CD8-positive, alpha-beta memory T cell (primary cell): ENCODE results near the gene TMEM132C. TPM values are rescaled to one million over a fixed set of nuclear protein-coding genes. Genes with fewer than 3 reads are reported as not detected.
A peak's percentile ranks its signal among the peaks of the same experiment; 100 is the strongest.

Source experiments
- CTCF ChIA-PET: fragments of 350-600 bp; sonication (Branson Sonifier 250); formaldehyde crosslinking; loops from one replicate; lab custom pipeline; 2021; ENCODE audit warnings: antibody characterized with exemption; lab: Charles Lee
- POLR2A ChIA-PET: fragments of 350-600 bp; sonication (Branson Sonifier 250); formaldehyde crosslinking; loops from one replicate; lab custom pipeline; 2021; ENCODE audit warnings: antibody characterized with exemption; lab: Charles Lee
- DNase-seq, 5 donors: peaks; one replicate each; pipeline versions ENCODE4 v3.0.0 to v3.0.0-alpha.2; 2020 to 2022; ENCODE audit warnings: mixed read lengths in 1 of 5
- H3K27ac ChIP-seq: one replicate; pipeline ENCODE4 v1.7.0; 2013; ENCODE audit warnings: low read depth, mild to moderate bottlenecking, low read length, moderate library complexity
- H3K27me3 ChIP-seq: 2 replicates; pipeline ENCODE4 v1.7.0; 2013; ENCODE audit warnings: low read length, mild to moderate bottlenecking; ENCODE audit not compliant: insufficient read depth, poor library complexity, severe bottlenecking
- H3K36me3 ChIP-seq: 2 replicates; pipeline ENCODE4 v1.7.0; 2013; ENCODE audit warnings: mild to moderate bottlenecking, low read length, moderate library complexity; ENCODE audit not compliant: insufficient read depth
- H3K4me1 ChIP-seq: 2 replicates; pipeline ENCODE4 v1.7.0; 2013; ENCODE audit warnings: mild to moderate bottlenecking, low read length, moderate library complexity; ENCODE audit not compliant: insufficient read depth
- H3K4me3 ChIP-seq: 2 replicates; pipeline ENCODE4 v1.7.0; 2013; ENCODE audit warnings: mild to moderate bottlenecking, low read length
- H3K9me3 ChIP-seq: 2 replicates; pipeline ENCODE4 v1.7.0; 2013; ENCODE audit warnings: mild to moderate bottlenecking, low read length
- H3K27ac Mint-ChIP-seq, 8 donors: one replicate each; pipeline ENCODE4 v1.8.0; 2020 to 2021; ENCODE audit warnings: mixed read lengths in 8 of 8, mild to moderate bottlenecking in 6 of 8, inconsistent platforms in 3 of 8, moderate library complexity in 3 of 8
- H3K27me3 Mint-ChIP-seq, 2 donors: one replicate each; pipeline ENCODE4 v1.8.0; 2020 to 2021; ENCODE audit warnings: mixed read lengths in 2 of 2, mild to moderate bottlenecking in 1 of 2, moderate library complexity in 1 of 2
- H3K36me3 Mint-ChIP-seq, 3 donors: one replicate each; pipeline ENCODE4 v1.8.0; 2020 to 2021; ENCODE audit warnings: mixed read lengths in 3 of 3, inconsistent platforms in 1 of 3, mild to moderate bottlenecking in 1 of 3
- H3K4me1 Mint-ChIP-seq, 3 donors: one replicate each; pipeline ENCODE4 v1.8.0; 2020 to 2021; ENCODE audit warnings: mixed read lengths in 3 of 3, inconsistent platforms in 1 of 3, mild to moderate bottlenecking in 1 of 3
- H3K4me3 Mint-ChIP-seq, 7 donors: one replicate each; pipeline ENCODE4 v1.8.0; 2020 to 2021; ENCODE audit warnings: mixed read lengths in 7 of 7, mild to moderate bottlenecking in 6 of 7, moderate library complexity in 4 of 7, inconsistent platforms in 2 of 7
- H3K9me3 Mint-ChIP-seq, 5 donors: one replicate each; pipeline ENCODE4 v1.8.0; 2020 to 2022; ENCODE audit warnings: mixed read lengths in 5 of 5, mild to moderate bottlenecking in 3 of 5, moderate library complexity in 2 of 5, inconsistent platforms in 1 of 5
- polyA plus RNA-seq: library from polyadenylated mRNA; unstranded; fragments of 300-500 nt; fragmentation: Illumina TruSeq; gene quantifications from one replicate; pipeline ENCODE4 v1.2.3, GENCODE V29; 2021
- total RNA-seq, 2 experiments: library from RNA; stranded (reverse); gene quantifications; one replicate each; pipeline ENCODE4 v1.2.3, GENCODE V29; 2021

Gene TMEM132C
- total and polyA plus RNA-seq, 3 experiments from 2014 or later: not detected

- ChIA-PET CTCF (no interaction called here), POLR2A (no interaction called here)
- H3K27ac Mint-ChIP-seq: no peak overlapping the region
- H3K36me3 ChIP-seq: no peaks in the 10 kb centered on the region
- no peak overlapping the region for H3K4me3 Mint-ChIP-seq
- H3K9me3 Mint-ChIP-seq: peaks cover 0 to 3% (median 0%) of the 10 kb centered on the region in 5 donors
- no peaks in the 10 kb centered on the region for H3K27me3 ChIP-seq
- no peak overlapping the region for H3K27ac ChIP-seq
- H3K27me3 Mint-ChIP-seq: no peaks in the 10 kb centered on the region
- no peak for DNase-seq
- no peak overlapping the region for H3K4me3 ChIP-seq
- peaks cover 0 to 2% (median 0%) of the 10 kb centered on the region in 3 donors for H3K4me1 Mint-ChIP-seq
- no peaks in the 10 kb centered on the region for H3K9me3 ChIP-seq
- no peaks in the 10 kb centered on the region for H3K4me1 ChIP-seq
- H3K36me3 Mint-ChIP-seq: peaks cover 0 to 3% (median 0%) of the 10 kb centered on the region in 3 donors
Measured at GRCh38 chr12:128682548-128683275, 415.7 kb downstream of the TMEM132C start.

- H3K4me3 ChIP-seq: no peak overlapping the region
- H3K36me3 Mint-ChIP-seq: peaks cover 0 to 3% (median 0%) of the 10 kb centered on the region in 3 donors
- CTCF ChIA-PET: no interaction called here
- no peaks in the 10 kb centered on the region for H3K4me1 ChIP-seq
- H3K4me3 Mint-ChIP-seq: no peak overlapping the region
- H3K27me3 Mint-ChIP-seq: no peaks in the 10 kb centered on the region
- no peaks in the 10 kb centered on the region for H3K36me3 ChIP-seq
- H3K9me3 ChIP-seq: no peaks in the 10 kb centered on the region
- POLR2A ChIA-PET: no interaction called here
- no peak overlapping the region for H3K27ac Mint-ChIP-seq
- no peak for DNase-seq
- H3K27me3 ChIP-seq: no peaks in the 10 kb centered on the region
- H3K27ac ChIP-seq: no peak overlapping the region
- H3K4me1 Mint-ChIP-seq: peaks cover 0 to 2% (median 0%) of the 10 kb centered on the region in 3 donors
- H3K9me3 Mint-ChIP-seq: peaks cover 0 to 3% (median 0%) of the 10 kb centered on the region in 5 donors
Measured at GRCh38 chr12:128684352-128684751, 417.4 kb downstream of the TMEM132C start.

- Histone ChIP-seq H3K36me3 (no peaks in the 10 kb centered on the region), H3K27ac (no peak overlapping the region), H3K27me3 (no peaks in the 10 kb centered on the region), H3K4me3 (no peak overlapping the region), H3K4me1 (no peaks in the 10 kb centered on the region), H3K9me3 (no peaks in the 10 kb centered on the region)
- Mint-ChIP-seq H3K4me3 (no peak overlapping the region), H3K4me1 (peaks cover 0 to 2% (median 0%) of the 10 kb centered on the region in 3 donors), H3K27ac (peak overlapping the region in 1 of 8 donors; percentile 58), H3K9me3 (peaks cover 0 to 3% (median 0%) of the 10 kb centered on the region in 5 donors), H3K36me3 (peaks cover 0 to 3% (median 0%) of the 10 kb centered on the region in 3 donors), H3K27me3 (no peaks in the 10 kb centered on the region)
- CTCF ChIA-PET: no interaction called here
- POLR2A ChIA-PET: no interaction called here
- DNase-seq: no peak
Measured at GRCh38 chr12:128685903-128686475, 419.0 kb downstream of the TMEM132C start.

- Mint-ChIP-seq H3K9me3 (peaks cover 0 to 3% (median 0%) of the 10 kb centered on the region in 5 donors), H3K27ac (peak overlapping the region in 2 of 8 donors; percentile 47 to 85), H3K4me1 (peaks cover 0 to 2% (median 0%) of the 10 kb centered on the region in 3 donors), H3K36me3 (peaks cover 0 to 3% (median 0%) of the 10 kb centered on the region in 3 donors), H3K27me3 (no peaks in the 10 kb centered on the region), H3K4me3 (no peak overlapping the region)
- Histone ChIP-seq H3K27ac (no peak overlapping the region), H3K36me3 (no peaks in the 10 kb centered on the region), H3K9me3 (no peaks in the 10 kb centered on the region), H3K4me1 (no peaks in the 10 kb centered on the region), H3K4me3 (no peak overlapping the region), H3K27me3 (no peaks in the 10 kb centered on the region)
- CTCF ChIA-PET: no interaction called here
- POLR2A ChIA-PET: no interaction called here
- no peak for DNase-seq
Measured at GRCh38 chr12:128687851-128688250, 420.9 kb downstream of the TMEM132C start.

GRCh38 chr12:128690641-128691040 lies 423.7 kb downstream of the TMEM132C start:
- H3K27ac Mint-ChIP-seq: peak overlapping the region in 2 of 8 donors; percentile 20 to 56
- H3K4me1 Mint-ChIP-seq: peaks cover 0 to 3% (median 0%) of the 10 kb centered on the region in 3 donors
- no peaks in the 10 kb centered on the region for H3K36me3 ChIP-seq
- no peak overlapping the region for H3K4me3 ChIP-seq
- H3K9me3 ChIP-seq: no peaks in the 10 kb centered on the region
- DNase-seq: no peak
- ChIA-PET CTCF (no interaction called here), POLR2A (no interaction called here)
- H3K4me1 ChIP-seq: no peaks in the 10 kb centered on the region
- peak overlapping the region in 1 of 7 donors; percentile 9 for H3K4me3 Mint-ChIP-seq
- no peaks in the 10 kb centered on the region for H3K27me3 Mint-ChIP-seq
- no peak overlapping the region for H3K27ac ChIP-seq
- H3K27me3 ChIP-seq: no peaks in the 10 kb centered on the region
- H3K36me3 Mint-ChIP-seq: peaks cover 0 to 3% (median 0%) of the 10 kb centered on the region in 3 donors
- no peaks in the 10 kb centered on the region for H3K9me3 Mint-ChIP-seq

GRCh38 chr12:128693115-128693514 lies 426.1 kb downstream of the TMEM132C start:
- no peaks in the 10 kb centered on the region for H3K9me3 Mint-ChIP-seq
- no peaks in the 10 kb centered on the region for H3K27me3 ChIP-seq
- H3K4me3 Mint-ChIP-seq: peak overlapping the region in 4 of 7 donors; percentile 2 to 75 (median 53)
- ChIA-PET CTCF (no interaction called here), POLR2A (no interaction called here)
- peaks cover 0 to 1% (median 0%) of the 10 kb centered on the region in 3 donors for H3K4me1 Mint-ChIP-seq
- peaks cover 0 to 4% (median 0%) of the 10 kb centered on the region in 3 donors for H3K36me3 Mint-ChIP-seq
- H3K27ac Mint-ChIP-seq: peak overlapping the region in 4 of 8 donors; percentile 30 to 78 (median 62)
- H3K4me3 ChIP-seq: no peak overlapping the region
- no peaks in the 10 kb centered on the region for H3K4me1 ChIP-seq
- no peaks in the 10 kb centered on the region for H3K9me3 ChIP-seq
- H3K36me3 ChIP-seq: no peaks in the 10 kb centered on the region
- no peak overlapping the region for H3K27ac ChIP-seq
- H3K27me3 Mint-ChIP-seq: no peaks in the 10 kb centered on the region
- peak in 1 of 5 donors; percentile 11 for DNase-seq

- CTCF ChIA-PET: no interaction called here
- Mint-ChIP-seq H3K27me3 (no peaks in the 10 kb centered on the region), H3K36me3 (peaks cover 0 to 4% (median 0%) of the 10 kb centered on the region in 3 donors)
Measured at GRCh38 chr12:128693771-128694170, 426.8 kb downstream of the TMEM132C start.

GRCh38 chr12:128694445-128694844 lies 427.5 kb downstream of the TMEM132C start:
- Histone ChIP-seq H3K27ac (no peak overlapping the region), H3K9me3 (no peaks in the 10 kb centered on the region), H3K4me1 (no peaks in the 10 kb centered on the region), H3K4me3 (no peak overlapping the region), H3K36me3 (no peaks in the 10 kb centered on the region), H3K27me3 (no peaks in the 10 kb centered on the region)
- Mint-ChIP-seq H3K9me3 (no peaks in the 10 kb centered on the region), H3K27me3 (peaks cover 0 to 1% of the 10 kb centered on the region in 2 donors), H3K4me3 (no peak overlapping the region), H3K4me1 (peaks cover 0 to 4% (median 0%) of the 10 kb centered on the region in 3 donors), H3K36me3 (peaks cover 0 to 4% (median 0%) of the 10 kb centered on the region in 3 donors), H3K27ac (peak overlapping the region in 5 of 8 donors; percentile 13 to 77 (median 66))
- no peak for DNase-seq
- ChIA-PET POLR2A (no interaction called here), CTCF (no interaction called here)

More at GRCh38 chr12:128693771-128694170, 426.8 kb downstream of the TMEM132C start:
- H3K9me3 ChIP-seq: no peaks in the 10 kb centered on the region
- no peaks in the 10 kb centered on the region for H3K4me1 ChIP-seq
- H3K27ac ChIP-seq: no peak overlapping the region
- POLR2A ChIA-PET: no interaction called here
- no peaks in the 10 kb centered on the region for H3K36me3 ChIP-seq
- H3K27me3 ChIP-seq: no peaks in the 10 kb centered on the region
- H3K4me3 ChIP-seq: no peak overlapping the region
- Mint-ChIP-seq H3K27ac (peak overlapping the region in 6 of 8 donors; percentile 29 to 77 (median 62)), H3K4me1 (peaks cover 0 to 4% (median 0%) of the 10 kb centered on the region in 3 donors), H3K4me3 (peak overlapping the region in 4 of 7 donors; percentile 7 to 67 (median 23)), H3K9me3 (no peaks in the 10 kb centered on the region)
- DNase-seq: no peak
